GM21515 (cell line): ENCODE data around the gene EBI3.
"Not testable (repeated sequence)": the region's sequence is repeated elsewhere in the genome, so short reads cannot be mapped to it uniquely, and the experiment has no call there.

ENCODE experiments used
- ATAC-seq: cut with Tn5 transposase; IDR thresholded peaks from one replicate; pipeline ENCODE4 v1.9.1; 2021; ENCODE audit not compliant: unreplicated experiment

Gene EBI3

DNA sequence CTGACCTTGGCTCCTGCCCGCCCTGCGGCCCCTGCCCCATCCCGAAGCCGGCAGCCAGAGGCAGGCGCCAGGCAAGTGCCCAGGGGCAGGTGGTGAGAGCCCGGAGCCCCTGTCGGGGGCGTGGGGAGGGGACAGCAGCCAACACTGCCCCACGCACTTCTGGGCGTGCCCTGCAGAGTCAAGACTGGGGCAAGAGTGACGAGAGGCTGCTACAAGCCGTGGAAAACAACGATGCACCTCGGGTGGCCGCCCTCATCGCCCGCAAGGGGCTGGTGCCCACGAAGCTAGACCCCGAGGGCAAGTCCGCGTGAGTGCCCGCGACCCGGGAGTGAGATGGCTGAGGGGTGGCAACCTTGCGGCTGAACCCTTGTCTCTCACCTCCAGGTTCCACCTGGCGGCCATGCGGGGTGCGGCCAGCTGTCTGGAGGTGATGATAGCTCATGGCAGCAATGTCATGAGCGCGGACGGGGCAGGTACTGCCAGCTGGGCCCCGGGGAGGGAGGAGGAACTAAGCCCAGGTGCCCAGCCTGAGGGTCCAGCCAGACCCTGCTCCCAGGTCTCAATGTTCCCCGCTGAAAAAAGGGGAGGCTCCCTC, 29.5 kb upstream of the EBI3 start:
- ATAC-seq: no peak

DNA sequence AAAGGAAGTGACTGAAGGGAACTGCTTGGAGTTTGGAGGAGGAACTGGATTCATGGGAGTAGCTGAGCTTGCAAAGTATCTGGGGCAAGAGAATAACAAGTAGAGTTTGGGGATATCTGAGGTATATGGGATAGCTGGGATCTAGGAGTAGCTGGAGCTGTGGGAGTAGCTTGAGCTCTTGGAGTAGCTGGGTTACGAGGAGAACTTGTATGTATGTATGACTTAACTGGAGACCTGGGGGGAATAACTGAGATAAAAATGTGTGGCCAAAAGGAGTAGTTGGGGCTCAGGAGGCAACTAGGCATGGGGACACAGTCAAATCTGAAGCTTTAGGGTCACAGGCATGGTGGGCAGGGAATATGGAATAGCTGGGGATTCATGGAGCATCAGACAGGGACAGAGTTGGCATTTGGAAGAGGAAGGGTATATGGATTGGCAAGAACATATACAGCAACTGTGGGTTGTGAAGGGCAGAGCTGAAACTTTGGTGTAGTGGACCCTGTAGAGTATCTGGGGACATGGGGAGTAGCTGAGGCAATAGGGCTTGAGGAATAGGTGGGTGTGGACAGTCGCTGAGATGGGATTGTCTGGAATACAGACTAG, 28.3 kb upstream of the EBI3 start:
- ATAC-seq: no peak

- ATAC-seq: no peak
Measured at GRCh38 chr19:4201798-4202197, 27.5 kb upstream of the EBI3 start.

- no peak for ATAC-seq
Measured at GRCh38 chr19:4206818-4207484, 22.4 kb upstream of the EBI3 start.

DNA sequence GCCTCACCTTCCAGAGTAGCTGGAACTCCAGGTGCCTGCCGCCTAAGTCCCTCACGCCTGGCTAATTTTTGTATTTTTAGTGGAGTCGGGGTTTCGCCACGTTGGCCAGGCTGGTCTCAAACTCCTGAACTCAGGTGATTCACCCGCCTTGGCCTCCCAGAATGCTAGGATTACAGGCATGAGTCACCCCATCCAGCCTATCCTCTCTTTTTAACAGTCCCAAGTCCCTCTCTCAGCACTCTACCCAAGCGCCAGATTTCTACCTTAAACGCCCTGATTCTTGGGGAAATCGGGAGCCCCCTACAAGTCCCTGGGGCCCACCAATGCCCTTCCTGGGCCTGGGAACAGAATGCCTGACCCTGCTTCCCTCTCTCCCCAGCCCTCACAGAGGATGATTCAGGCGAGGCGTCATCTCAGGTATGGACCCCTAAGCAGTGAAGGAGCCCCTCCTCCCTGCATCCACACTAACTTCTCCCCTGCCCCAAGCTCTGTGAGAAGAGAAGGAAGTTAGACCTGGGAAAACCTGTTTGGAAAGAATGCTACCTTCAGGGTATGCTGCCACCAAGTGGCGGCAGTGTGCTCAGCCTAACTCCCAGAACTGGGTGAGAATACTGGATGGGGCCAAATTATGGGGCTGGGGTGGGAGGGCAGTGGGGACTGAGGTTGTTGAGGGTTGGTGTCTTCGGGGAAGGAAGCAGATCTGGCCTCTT, 20.8 kb upstream of the EBI3 start:
- no peak for ATAC-seq

DNA sequence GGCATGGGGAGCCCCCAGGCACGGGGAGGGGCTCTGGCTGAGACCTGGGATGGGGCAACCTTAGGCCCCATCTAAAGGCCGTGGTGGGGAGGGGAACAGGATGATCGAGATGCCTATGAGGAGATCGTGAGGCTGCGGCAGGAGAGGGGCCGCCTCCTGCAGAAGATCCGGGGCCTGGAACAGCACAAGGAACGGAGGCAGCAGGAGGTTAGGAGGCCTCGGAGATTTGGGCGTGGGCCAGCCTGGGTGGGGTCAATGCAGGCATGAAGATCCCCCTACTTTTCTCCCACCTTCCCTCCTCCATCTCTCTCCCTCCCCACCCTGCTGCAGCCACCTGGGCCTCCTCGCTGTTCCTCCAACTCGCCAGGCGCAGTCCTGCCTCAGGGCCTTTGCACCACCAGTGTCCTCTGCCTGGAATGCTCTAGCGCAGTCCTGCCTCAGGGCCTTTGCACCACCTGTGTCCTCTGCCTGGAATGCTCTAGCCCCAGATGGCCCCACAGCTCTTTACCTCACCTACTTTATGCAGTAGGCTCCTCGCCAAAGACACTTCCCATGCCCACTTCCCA, 19.1 kb upstream of the EBI3 start:
- no peak for ATAC-seq

GRCh38 chr19:4213116-4213515, 16.2 kb upstream of the EBI3 start:
- ATAC-seq: no peak

DNA sequence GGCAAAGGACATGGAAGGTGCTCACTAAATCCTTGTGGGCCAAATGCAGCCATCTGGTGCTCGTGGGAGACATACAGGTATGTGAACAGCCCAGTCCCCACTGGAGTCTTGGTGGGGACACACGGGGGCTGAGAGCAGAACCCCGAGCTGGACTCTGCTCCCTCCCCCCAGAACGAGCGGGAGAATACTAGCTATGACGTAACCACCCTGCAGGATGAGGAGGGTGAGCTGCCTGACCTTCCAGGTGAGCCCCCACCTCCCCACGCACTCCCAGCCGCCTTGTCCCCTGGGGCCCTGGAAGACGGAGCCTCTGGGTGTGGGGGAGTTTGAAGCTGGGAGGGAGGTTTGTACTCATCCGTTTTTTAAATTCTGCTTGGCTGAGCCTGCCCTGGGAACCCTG, 13.5 kb upstream of the EBI3 start:
- no peak for ATAC-seq

DNA sequence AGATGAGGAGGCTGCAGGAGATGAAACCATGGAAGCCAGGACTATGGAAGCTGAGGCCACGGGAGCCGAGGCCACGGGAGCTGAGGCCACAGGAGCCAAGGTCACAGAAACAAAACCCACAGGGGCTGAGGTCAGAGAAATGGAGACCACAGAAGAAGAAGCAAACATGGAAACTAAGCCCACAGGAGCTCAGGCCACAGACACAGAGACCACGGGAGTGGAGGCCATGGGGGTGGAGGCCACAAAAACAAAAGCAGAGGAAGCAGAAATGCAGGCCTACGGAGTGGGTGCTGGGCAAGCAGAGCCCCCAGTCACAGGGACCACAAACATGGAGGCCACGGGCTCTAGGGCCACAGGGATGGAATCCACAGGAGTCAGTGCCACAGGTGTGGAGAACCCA, 12.5 kb upstream of the EBI3 start:
- ATAC-seq: no peak

DNA sequence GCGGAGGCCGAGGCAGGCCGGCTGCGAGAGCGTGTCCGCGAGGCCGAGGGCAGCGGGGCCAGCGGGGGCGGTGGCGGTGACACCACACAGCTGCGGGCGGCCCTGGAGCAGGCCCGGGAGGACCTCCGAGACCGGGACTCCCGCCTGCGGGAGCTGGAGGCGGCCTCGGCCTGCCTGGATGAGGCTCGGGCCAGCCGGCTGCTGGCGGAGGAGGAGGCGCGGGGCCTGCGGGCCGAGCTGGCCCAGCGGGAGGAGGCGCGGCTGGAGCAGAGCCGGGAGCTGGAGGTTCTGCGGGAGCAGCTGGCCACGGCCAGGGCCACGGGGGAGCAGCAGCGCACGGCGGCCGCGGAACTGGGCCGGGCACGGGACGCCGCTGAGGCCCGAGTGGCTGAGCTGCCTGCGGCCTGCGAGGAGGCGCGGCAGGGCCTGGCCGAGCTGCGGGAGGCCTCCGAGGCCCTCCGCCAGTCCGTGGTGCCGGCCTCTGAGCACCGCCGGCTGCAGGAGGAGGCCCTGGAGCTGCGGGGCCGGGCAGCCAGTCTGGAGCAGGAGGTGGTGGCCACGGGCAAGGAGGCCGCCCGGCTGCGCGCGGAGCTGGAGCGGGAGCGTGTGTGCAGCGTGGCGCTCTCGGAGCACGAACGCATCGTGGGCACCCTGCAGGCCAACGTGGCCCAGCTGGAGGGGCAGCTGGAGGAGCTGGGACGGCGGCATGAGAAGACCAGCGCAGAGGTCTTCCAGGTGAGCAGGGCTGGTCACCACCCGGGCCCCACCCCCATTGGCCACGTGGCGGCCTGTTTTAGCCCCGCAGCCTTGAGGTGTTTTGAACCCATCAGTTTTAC, 11.7 kb upstream of the EBI3 start:
- no peak for ATAC-seq

DNA sequence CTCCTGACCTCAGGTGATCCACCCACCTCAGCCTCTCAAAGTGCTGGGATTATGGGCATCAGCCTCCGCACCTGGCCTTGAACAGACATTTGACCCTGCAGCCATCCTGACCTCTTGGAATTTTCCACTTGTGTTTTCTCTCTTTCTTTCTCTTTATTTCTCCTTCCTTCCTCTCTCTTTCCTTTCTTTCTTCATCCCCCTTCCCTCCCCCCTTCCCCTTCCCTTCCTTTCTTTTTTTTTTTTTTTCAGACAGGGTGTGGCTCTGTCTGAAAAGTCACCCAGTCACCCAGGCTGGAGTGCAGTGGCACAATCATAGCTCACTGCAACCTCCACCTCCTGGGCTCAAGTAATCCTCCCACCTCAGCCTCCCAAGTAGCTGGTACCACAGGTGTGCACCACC, 10.8 kb upstream of the EBI3 start:
- not testable (repeated sequence) for ATAC-seq

GRCh38 chr19:4220188-4220587, 9.1 kb upstream of the EBI3 start:
- no peak for ATAC-seq

DNA sequence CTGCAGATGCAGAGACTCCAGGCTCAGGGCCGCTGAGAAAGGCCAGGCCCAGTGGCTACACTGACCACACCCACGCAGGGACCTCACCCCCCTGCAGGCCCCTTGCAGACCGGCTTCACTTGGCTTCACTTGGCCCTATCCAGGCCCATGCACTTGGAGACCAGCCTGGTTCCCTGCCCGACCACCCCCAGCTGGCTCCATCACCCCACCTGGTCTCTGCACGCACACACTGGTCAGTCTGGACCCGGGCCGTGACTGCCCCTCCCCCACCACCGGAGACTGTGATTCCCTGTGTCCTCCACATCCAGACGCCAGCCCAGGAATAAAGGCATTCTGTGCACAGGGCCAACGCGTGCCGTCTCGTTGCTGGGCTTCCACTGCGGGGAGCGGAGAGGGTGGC, 4.9 kb upstream of the EBI3 start:
- ATAC-seq: no peak

GRCh38 chr19:4225885-4226284, 3.4 kb upstream of the EBI3 start:
- no peak for ATAC-seq

DNA sequence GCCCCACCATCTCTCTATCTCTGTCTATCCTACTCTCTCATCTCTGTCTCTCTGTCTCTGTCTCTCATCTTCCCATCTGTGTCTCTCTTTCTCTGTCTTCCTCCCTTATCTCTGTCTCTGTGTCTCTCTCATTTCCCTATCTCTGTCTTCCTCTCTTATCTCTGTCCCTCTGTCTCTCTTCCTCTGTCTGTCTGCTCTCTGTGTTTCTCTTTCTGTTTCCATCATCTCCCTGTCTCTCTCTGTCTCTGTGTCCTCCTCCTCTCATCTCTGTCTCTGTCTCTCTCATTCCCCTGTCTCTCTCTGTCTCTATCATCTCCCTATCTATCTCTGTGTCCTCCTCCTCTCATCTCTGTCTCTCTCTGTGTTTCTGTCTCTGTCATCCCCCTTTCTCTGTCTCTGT, 1.6 kb upstream of the EBI3 start:
- ATAC-seq: no peak

GRCh38 chr19:4228765-4229178, 551 bp upstream of the EBI3 start:
- no peak for ATAC-seq

- ATAC-seq: not testable (repeated sequence)
Measured at GRCh38 chr19:4230237-4230636, 914 bp downstream of the EBI3 start.

DNA sequence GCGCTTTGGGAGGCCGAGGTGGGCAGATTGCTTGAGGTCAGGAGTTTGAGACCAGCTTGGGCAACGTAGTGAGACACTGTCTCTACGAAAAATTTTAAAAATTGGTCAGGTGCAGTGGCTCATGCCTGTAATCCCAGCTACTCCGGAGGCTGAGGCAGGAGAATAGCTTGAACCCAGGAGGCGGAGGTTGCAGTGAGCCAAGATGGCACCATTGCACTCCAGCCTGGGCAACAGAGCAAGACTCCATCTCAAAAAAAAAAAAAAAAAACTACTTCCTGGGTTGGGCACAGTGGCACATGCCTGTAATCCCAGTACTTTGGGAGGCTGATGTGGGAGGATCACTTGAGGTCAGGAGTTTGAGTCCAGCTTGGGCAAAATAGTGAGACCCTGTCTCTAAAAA, 2.2 kb downstream of the EBI3 start:
- ATAC-seq: not testable (repeated sequence)

DNA sequence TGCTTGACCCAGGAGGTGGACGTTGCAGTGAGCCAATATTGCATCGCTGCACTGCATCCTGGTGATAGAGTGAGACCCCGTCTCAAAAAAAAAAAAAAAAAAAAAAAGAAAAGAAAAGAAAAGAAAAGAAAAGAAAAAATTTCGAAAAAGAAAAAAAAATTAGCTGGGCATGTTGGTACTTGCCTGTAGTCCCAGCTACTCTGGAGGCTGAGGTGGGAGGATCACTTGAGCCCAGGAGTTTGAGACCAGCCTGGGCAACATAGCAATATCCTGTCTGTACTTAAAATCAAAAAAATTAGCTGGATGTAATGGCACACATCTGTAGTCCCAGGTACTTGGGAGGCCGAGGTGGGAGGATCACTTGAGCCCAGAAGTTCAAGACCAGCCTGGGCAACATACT, 2.8 kb downstream of the EBI3 start:
- not testable (repeated sequence) for ATAC-seq

DNA sequence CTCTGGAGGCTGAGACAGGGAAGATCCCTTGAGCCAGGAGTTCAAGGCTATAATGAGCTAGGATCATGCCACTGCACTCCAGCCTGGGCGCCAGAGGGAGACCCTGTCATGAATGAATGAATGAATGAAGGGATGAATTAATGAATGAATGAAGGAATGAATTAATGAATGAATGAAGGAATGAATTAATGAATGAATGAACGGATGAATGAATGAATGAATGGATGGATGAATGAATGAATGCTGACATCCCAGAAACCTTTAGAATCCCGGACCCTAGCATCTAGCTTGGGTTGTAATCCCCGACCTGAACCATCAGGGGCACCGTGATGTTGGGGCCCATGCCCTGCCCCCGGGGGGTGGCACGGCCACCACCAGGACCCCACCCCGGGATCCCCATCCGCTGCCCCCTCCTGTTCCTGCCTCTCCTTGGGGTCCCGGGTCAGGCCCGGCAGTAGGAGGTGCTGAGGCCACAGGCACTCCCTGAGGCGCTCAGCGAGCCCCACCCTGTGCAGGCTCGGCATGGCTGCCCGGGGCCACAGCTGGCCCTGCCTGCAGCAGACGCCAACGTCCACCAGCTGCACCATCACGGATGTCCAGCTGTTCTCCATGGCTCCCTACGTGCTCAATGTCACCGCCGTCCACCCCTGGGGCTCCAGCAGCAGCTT, 3.4 kb downstream of the EBI3 start:
- no peak for ATAC-seq
